HG02973 (cell line): ENCODE results near the gene LY6G5C.

Source experiments
- ATAC-seq: cut with Tn5 transposase; IDR thresholded peaks from one replicate; pipeline ENCODE4 v1.9.1; 2021; ENCODE audit warnings: moderate library complexity; ENCODE audit not compliant: unreplicated experiment

The LY6G5C gene

DNA sequence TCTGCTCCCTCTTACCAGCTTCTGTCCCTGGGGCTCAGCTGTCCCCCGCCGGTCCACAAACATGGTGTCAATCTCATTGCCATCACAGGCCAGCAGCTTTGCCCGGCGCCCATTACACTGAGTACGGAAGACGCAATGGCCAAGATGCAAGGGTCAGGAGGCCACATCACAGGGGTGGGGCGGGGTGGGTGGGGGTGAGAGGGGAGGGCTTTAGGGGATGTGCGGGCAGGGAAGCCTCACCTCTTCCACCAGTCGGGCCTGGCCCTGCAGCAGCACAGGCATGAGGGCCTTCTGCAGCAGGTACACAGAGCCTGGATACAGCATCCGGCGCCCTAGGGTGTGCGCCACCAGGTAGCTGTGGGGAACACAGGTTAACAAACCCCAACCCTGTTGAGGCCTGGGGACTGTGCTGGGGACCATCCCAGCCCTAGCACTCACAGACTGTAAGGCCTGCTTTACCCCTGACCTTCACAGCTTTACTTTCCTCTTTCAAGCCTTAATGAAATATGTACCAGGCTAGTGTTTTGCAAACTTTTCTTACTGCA lies 10.8 kb upstream of the LY6G5C start:
- no peak for ATAC-seq

DNA sequence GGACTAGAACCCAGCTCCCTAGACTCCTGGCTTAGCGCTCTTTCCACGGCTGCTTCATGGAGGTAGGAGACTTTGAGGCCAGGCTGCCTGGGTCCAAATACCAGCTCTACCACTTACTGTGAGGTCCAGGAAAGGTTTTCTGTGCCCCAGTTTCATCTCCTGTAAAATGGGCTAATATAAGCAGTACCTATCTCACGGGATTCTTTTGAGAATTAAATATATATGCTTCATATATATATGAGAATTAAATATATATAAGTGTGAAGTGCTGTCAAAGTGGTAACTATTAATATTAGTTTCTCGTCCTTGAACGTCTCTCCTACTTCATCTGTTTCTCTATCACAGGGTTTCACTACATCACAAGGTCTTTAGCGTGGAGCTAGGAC lies 10.2 kb upstream of the LY6G5C start:
- ATAC-seq = no peak

DNA sequence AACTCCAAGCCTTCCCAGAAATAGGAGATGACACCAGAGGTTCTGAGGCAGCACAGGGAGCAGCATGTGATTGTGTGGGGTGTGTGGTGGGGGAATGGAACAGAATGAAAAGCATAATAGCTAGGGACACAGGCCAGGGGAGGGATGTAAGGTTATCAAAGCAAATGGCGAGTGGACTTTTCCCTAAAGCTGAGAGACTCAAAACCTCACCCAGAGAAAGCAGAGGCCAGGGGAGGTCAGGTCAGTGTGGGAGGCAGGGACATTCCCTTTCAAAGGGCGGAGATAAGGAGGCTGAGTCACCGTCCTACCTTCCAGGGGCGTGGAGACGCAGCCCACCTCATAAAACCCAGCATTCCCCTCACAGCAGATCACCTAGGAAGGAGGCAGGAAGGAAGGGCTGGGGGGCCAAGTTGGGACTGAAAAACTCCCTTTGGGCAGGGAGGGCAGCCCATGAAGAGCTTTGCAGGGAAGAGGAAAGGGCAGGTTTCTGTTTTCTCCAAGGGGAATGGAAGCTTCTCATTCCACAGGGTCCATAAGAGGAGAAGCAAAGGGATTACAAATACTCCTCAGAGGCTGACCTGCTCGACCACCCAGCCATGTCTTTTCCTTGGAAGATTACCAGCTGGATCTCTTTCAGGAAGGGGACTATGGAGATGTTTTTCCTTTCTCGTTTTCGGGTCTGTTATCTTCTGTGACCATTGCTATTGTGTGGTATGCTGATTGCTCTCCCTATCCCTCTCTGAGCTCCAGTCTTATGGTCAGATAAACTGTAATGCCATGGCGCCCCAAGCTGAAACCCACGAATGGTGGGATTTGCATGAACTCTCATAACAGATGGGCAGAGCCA lies 9.6 kb upstream of the LY6G5C start:
- no peak for ATAC-seq

DNA sequence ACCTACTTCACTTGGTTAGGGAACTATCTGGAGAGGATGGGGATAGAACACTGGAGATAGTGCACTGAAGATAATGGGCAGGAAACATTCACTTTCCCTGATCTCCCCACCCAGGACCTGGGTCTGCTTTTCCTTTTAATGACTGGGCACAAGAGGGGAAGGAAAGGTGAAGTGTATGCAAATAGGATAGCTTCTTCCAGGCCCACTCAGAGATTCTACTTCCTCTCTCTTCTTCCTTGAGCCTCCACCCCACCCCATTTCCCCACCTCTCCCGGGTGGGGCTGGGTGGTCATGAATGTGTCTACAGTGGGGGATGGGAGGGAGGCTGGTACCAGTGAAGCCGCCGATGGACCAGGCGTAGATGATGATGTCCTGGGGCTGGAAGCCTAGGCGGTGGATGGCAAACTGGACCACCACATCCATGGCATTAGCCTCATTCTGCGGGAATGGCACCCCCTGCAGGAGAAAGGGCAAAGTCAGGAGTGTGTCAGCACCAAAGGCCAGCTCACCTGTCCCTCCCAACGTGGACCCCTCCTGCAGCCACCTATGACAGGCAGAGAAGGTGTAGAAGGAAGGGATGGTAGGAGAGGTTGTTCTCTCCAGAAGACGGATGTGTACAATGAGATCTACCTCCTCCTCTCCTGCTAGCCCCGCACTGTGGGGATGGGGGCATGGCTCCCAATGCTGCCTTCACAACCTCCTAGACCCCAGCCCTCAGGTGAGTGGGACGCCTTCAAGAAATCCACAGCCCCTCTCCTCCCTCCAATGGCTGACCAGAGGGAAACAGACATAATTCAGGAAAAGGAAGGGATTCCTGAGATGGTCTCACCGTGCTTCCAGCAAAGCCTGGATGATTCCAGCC lies 8.6 kb upstream of the LY6G5C start:
- no peak for ATAC-seq

DNA sequence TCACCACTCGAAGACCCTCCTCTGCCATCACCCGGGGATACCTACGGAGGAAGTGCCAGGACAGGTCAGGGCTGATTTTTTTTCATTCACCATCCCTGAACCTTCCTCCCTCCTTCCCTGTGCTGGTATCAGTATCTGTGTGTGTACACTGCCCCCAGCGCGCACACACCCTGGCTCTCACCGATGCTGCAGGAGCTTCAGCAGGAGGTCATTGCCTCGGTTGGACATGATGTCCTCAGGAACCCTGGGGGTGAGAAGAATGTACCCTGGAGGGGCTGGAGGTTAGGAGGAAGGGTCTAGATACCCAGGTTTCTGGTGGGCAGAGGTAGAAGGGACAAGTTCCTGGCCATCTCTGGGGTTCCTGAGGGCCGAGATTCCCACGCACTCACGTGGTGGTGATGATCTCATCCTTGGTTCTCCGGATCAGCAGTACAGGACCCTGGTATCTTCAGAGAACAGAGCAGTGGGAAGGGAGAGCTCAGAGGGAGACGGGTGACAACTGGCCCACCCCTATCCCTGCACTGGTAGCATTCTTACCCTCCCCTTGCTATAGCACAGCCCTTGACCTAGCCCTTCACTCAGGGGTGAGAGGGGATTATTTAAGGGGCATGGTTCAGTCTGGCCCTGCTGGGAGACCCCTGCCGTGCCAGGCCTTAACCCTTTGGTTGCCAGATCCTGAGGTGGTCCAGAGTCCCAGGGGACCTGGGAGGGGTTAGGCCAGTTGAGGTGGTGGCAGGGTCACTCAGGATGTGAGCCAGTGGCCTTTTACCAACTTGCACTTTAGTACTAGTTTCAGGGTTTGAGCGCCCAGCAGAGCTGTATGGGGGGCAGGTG lies 7.2 kb upstream of the LY6G5C start:
- no peak for ATAC-seq

DNA sequence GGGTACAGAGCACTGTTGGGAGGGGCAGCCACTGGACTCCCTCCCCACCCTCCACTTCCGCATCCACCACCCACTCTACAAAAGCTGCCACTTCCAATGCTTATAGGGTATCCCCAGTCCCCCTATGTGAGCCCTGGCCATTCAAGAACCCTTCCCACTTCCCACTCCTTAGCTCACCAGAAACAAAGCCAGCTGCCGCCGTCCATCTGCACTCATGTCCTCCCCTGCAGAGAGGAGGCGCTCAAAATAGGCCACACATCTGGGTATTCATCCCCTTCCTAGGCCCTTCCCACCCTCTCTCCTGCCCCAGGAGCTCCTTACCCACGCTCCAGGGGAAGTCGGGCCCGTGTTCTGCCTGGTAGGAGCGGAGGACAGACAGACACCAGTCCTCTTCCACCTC lies 6.5 kb upstream of the LY6G5C start:
- no peak for ATAC-seq

DNA sequence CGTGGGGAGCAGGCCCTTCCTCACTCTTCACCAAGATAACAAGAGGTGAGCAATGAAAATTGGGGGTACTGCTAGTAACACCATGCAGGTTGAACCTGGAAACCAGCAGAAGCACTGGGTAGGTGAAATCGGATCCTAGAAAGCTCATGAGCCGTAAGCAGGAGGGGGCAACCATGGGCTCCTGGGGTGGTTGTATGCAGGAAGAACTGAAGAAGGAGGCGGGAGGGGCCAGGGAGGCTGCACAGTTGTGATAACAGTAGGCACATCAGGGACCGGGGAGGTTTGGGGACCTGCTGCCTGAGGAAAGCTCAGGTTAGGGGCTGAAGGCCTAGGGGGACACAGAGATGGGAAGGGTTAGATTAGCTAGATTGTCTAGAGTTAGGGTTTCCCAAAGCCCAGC lies 5.6 kb upstream of the LY6G5C start:
- no peak for ATAC-seq

DNA sequence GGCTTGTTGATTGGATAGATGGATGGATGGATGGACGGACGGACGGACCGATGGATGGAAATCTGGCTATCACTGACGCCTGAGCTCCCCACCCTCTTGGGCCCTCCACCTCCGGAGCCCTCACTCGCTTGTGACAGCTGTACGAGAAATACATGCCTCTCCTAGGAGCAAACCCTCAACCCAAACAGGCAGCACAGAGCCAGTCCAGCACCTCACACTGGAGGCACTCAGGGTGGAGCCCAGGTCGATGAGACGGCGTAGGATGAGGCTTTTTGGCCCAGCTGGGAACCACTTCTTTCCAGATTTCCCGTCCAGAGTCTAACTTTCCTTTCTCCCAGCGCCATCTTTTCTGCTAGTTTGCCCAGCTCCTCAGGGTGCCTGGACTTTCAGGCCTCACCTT lies 2.7 kb upstream of the LY6G5C start:
- no peak for ATAC-seq

DNA sequence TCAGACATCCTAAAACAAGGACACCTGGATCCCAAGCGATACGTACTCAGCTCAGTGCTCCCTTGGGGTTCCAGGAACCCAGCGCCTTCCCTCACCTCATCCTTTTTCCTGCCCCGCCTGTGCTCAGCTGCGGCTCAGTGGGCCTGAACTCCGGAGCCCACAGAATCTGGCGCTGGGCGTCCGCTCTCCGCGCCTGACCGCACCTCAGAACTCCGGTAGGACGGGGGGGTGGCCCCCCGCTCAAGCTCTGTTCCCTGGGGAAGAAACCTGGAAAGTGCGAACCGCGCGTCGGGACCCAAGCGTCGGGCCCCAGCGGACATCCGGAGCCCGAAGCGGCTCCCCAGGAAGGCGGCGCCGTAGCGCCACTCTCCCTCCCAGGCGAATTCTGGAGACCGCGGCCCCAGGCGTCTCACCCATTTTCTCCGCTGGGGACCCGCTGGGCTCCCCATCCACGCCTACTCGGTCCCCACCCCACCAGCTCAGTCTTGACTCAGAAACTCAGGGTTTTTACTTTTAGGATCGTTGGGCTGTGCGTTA lies 336 bp upstream of the LY6G5C start:
- no peak for ATAC-seq

DNA sequence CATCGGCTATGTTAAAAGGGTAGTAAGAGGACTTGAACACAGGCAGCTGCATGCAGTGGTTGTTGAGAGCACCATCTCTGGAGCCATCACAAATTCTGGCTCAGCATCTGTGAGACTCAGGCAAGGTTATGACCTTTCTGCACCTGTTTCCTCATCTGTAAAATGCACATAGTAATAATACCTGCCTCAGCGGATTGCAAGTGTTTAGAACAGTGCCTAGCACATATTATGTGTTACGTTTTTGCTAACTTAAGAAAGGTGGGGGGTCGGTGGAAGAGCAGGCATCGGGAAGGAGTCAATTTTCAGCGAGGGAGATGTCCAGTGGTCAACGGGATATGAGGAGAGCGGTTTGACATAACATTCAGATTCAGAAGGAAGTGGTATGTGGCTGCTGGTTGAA lies 2.9 kb downstream of the LY6G5C start:
- ATAC-seq = no peak

DNA sequence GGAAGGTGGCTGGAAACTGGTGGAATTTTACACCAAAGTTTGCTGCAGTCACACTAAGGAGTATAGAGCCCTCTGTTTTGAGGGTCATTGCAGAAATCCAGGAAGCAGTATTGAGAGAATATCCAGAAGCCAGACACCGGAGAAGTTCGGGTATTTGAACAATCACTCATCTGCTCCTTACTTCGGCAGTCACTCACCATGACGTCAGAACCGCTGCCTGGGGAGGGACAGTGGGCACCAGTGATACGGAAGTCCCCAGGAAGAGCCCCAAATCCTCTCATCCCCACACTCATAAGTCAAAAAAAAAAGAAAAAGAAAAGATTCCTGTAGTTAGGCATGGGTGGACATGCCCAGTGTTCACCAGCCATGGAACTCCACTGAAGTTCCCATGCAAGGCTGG lies 4.0 kb downstream of the LY6G5C start:
- ATAC-seq = no peak

DNA sequence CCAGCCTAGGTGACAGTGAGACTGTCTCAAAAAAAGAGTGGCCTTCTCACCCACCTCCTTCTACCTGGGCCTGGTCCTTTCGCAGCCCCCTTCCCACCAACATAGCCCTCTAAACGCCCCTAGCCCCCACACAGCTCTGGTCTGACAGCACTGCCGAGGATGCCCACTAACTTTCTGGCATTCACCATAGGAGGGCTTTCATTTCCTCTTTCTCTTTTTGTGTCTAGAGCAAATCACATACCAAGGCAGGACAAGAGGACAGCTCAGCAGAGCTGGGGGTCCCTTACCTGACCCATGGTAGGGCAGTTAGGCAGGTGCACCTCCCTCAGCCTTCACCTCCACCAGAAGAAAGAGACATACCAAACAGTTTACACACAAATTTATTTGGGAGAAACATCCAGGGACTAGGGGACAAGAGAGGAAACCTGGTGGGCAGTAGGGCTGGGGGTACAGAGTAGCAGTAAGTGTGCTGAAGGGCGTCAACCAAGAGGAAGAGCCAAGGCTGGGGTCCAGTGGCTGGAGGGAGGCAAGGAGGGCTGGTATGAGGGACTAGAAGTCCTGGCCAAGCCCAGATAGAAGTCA lies 4.5 kb downstream of the LY6G5C start:
- no peak for ATAC-seq

DNA sequence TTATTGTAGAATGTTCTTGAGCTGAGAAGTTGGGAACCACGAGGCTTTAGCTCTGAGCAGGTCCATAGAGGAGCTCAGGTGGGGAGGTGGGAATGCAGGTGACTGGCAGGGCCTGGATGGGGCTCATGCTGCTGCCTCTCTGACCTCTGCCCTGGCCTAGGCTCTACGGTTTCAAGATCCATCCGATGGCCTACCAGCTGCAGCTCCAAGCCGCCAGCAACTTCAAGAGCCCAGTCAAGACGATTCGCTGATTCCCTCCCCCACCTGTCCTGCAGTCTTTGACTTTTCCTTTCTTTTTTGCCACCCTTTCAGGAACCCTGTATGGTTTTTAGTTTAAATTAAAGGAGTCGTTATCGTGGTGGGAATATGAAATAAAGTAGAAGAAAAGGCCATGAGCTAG lies 11.2 kb downstream of the LY6G5C start, which contains the start of gene LY6G5B:
LY6G5B (plus strand) TSS at position 301 of the 400 bp plus-strand sequence. CDS start 975 bp downstream, outside the sequence.
- no peak for ATAC-seq

DNA sequence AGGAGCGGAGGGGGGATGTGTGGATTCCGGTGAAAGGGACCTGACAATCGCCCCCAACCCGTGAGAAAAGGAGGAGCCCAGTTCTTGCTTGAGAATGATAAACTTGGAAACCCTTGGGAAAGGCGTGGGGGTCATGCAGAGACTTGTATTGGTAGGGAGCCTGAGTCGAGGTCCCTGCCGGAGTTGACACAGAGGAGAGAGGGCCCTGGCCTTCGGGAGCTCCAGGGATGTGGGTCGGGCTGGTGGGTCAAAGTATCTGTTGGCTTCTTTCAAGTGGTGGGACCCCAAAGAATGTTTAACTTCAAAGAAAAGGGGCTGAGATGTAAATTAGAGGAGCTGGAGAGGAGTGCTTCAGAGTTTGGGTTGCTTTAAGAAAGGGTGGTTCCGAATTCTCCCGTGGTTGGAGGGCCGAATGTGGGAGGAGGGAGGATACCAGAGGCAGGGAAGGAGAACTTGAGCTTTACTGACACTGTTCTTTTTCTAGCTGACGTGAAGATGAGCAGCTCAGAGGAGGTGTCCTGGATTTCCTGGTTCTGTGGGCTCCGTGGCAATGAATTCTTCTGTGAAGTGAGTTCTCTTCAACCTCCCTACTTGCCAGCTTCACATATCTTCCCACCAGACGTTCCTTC lies 14.4 kb downstream of the LY6G5C start:
- no peak for ATAC-seq

DNA sequence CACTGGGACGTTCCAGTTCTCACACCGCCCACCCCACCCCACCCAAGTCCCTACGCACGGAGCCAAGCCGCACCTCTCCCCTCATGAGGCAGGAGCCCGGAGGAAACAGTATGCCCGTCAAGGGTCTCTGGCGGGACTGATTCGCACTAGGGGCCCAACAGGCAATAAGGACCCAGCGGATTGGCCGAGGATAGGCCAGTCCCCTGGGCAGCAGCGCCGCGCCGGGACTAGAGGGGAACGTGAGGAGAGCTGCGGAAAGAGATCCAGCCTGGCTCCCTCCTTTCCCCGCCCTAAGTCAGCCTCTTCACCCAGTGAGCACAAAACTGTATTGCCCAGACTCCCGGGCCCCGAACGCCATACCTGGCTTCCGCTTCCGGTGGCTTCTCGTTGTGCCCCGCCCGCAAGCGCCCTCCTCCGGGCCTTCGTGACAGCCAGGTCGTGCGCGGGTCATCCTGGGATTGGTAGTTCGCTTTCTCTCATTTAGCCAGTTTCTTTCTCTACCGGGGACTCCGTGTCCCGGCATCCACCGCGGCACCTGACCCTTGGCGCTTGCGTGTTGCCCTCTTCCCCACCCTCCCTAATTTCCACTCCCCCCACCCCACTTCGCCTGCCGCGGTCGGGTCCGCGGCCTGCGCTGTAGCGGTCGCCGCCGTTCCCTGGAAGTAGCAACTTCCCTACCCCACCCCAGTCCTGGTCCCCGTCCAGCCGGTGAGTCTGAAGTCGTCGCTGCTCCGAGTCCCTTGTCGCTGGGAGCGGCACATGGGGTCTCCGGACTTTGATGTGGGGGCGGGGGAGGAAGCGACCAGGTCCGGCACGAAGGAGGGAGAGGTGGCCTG lies 15.1 kb downstream of the LY6G5C start, which contains the start of gene CSNK2B:
CSNK2B (plus strand) TSS at position 580 of the 836 bp plus-strand sequence. CDS start 752 bp downstream, outside the sequence.
- peak; percentile 73 for ATAC-seq

DNA sequence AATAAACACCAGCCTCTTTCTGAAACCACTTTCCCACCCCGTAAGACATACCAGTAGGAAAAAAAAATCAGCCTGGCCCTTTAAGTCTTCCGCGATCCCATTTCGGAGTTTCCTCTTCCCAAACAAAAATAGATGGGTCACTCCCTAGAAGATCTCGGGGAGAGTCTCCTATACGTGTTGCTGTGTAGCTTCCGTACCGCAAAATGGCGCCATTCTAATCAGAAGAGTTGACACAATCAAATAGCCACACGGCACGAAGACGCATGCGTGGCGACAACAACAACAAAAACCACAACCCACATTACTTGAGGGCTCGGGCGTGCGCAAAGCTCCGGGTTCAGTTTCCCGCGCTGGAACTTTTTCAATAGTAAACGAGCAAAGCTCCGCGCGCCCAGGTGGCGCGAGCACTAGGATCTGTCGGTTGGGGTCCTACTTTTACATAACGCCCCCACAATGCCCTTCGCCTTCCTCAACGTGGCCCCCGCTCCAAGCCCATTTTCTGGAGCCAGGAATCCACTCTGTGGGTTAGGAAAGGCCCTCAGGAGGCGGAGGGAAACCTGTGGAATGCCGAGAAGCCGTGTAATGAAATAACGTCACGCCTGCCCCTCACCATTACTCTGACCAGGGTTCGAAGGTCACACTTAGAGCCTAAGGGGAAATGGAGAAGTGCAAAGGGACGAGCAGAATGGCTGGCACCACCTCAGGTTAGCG lies 15.9 kb downstream of the LY6G5C start, which contains the start of gene GPANK1:
GPANK1 (minus strand) TSS at position 208 of the 711 bp plus-strand sequence. CDS start 519 bp downstream, outside the sequence.
- peak; percentile 29 for ATAC-seq

DNA sequence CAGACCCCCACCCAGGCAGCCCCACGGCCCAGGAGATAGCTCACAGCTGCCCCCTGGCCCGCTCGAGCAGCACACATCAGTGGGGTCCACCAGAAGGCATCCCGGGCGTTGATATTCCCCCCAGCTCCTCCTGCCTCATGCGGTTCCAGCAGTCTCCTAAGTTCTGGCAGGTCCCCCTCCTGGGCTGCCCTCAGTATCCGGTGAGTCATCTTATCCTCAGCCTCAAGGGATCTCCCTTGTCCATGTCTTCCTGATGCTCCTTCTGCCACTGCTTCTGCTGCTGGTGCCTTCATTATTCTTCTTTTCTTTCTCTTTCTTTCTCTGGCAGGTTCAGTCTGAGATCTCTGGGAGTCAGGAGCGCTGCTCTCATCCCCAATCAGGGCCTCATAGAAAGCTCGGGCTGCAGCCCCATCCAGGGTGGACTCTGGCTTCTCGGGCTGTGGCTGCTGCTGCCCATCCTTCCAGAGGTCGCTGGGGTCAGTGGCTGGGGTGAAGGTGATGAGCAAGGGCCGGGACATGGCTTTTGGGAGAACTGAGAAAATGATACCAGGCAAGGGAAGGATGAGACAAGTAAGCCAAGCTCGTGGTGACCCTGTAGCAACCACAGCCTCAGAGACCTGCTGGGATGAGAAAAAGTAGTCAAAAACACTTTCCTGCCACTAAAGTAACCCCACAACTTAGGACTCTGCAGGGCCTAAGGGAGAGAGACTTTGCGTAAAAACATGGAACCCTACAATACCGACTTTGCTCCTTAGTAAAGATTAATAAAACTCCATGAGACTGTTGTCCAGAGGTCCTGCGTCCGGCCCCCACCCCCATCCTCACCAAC lies 16.7 kb downstream of the LY6G5C start:
- ATAC-seq = no peak
